ENCODE measurements around the gene LIN37.
A peak's percentile ranks its signal among the peaks of the same experiment; 100 is the strongest.

DNA sequence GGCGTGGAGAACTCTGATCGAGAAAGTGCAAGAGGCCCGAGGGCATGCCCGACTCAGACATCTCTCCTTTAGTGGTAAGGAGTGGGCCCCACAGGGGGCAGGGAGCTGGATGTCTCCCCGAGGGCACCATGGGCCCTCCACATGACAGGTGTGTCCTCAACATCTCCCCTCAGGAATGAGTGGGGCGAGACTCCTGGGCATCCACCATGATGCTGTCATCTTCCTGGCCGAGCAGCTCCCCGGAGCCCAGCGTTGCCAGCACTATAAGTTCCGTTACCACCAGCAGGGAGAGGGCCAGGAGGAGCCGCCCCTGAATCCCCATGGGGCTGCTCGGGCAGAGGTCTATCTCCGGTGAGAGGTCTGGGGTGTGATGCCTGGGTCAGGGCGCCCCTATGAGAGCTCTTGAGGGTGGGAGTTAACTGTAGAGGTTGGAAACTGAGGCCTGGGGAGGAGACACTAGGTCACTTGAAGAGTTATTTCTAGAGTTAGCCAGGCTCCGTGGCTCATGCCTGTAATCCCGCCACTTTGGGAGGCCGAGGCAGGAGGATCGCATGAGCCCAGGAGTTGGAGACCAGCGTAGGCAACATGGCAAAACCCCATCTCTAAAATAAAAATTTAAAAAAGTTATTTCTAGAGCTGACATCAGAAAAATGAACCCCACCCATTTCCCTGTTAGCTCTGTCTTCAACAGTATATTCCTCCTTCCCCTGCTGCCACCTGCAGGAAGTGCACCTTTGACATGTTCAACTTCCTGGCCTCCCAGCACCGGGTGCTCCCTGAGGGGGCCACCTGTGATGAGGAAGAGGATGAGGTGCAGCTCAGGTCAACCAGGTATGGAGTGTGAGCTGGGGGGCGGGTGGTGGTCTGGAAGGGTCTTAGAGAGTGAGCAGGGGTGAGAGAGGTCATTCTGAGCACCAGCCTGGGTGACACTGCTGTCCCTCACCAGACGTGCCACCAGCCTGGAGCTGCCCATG lies 11.2 kb upstream of the LIN37 start:
- no peak for TF ChIP-seq POLR2A (IDR thresholded peaks at IDR 0.05; ENCODE audit: low read depth)
- TF ChIP-seq CTCF (IDR thresholded peaks at IDR 0.05): no peak
- peak in 1 of 2 donors; percentile 8 for TF ChIP-seq POLR2AphosphoS5 (IDR thresholded peaks at IDR 0.05)
- no peak for TF ChIP-seq EP300 (IDR thresholded peaks at IDR 0.05)

All from esophagus muscularis mucosa (tissue), 4 donors.